K562 (cell line): ENCODE results near the gene KNSTRN. TPM values are rescaled to one million over a fixed set of nuclear protein-coding genes. Genes with fewer than 3 reads are reported as not detected.

Source experiments
- ATAC-seq: fragments of 200-7000 bp; cut with Tn5 transposase; 3 replicates; pipeline ENCODE4 v1.9.1; 2020; ENCODE audit warnings: moderate library complexity
- BruUV-seq: library from RNA; stranded (reverse); fragments of 400-500 nt; replicated peaks from 2 replicates; lab custom pipeline; 2021; lab: Mats Ljungman, UMichigan
- CTCF ChIA-PET: fragments of 300-600 bp; formaldehyde crosslinking; extraction: SDS; loops from one replicate; lab custom pipeline; 2021; ENCODE audit warnings: low intra/inter-chr PET ratio; lab: Yijun Ruan, JAX
- POLR2A ChIA-PET: fragments of 300-600, 350-650 bp; sonication (Branson Sonifier 250); formaldehyde crosslinking; extraction: SDS; loops from one replicate; lab custom pipeline; 2021; ENCODE audit warnings: antibody characterized with exemption, inconsistent platforms; lab: Yijun Ruan, JAX
- DNase-seq, 4 experiments: peaks; one replicate each; pipeline versions ENCODE4 v3.0.0 to v3.0.0-alpha.2; 2011 to 2018; ENCODE audit warnings: low spot score in 3 of 4, mixed read lengths in 3 of 4; ENCODE audit errors: extremely low read depth in 1 of 4
- FAIRE-seq: peaks from 2 replicates; lab custom pipeline; 2011; peaks lifted over from hg19 to GRCh38; lab: Jason Lieb, UNC
- H2AFZ ChIP-seq: 2 replicates; pipeline ENCODE4 v1.6.0; 2011; ENCODE audit warnings: low read depth, low read length, control low read depth, inconsistent platforms
- H3K27ac ChIP-seq: fragments of 200-600 bp; 3 replicates; pipeline ENCODE4 v1.8.0; 2011; ENCODE audit warnings: low read depth, mild to moderate bottlenecking, control low read depth, inconsistent platforms, low read length, moderate library complexity, mixed read lengths; ENCODE audit errors: extremely low read depth
- H3K27me3 ChIP-seq, 2 experiments: fragments of 300-600 bp in 1 of 2; 2 replicates in 1 of 2; 3 replicates in 1 of 2; pipeline versions ENCODE4 v1.6.0 to v1.8.0; 2011; ENCODE audit warnings: inconsistent platforms in 2 of 2, low read length in 2 of 2, mild to moderate bottlenecking in 1 of 2, mixed read lengths in 1 of 2, moderate library complexity in 1 of 2; ENCODE audit not compliant: control insufficient read depth in 2 of 2, insufficient read depth in 2 of 2
- H3K36me3 ChIP-seq: fragments of 300-600 bp; 3 replicates; pipeline ENCODE4 v1.8.0; 2011; ENCODE audit warnings: mild to moderate bottlenecking, low read length, inconsistent platforms; ENCODE audit not compliant: control insufficient read depth, insufficient read depth
- H3K4me1 ChIP-seq, 2 experiments: fragments of 200-600 bp in 1 of 2; replicated peaks in 1 of 2; 2 replicates in 1 of 2; 3 replicates in 1 of 2; pipeline versions ENCODE4 v1.5.1 to v1.8.0; 2011; ENCODE audit warnings: inconsistent platforms in 2 of 2, low read length in 2 of 2, mild to moderate bottlenecking in 1 of 2, mixed read lengths in 1 of 2, moderate library complexity in 1 of 2; ENCODE audit not compliant: control insufficient read depth in 2 of 2, insufficient read depth in 2 of 2
- H3K4me2 ChIP-seq: 2 replicates; pipeline ENCODE4 v1.6.1; 2011; ENCODE audit warnings: low read length, control low read depth, inconsistent platforms, mixed read lengths; ENCODE audit not compliant: insufficient read depth
- H3K4me3 ChIP-seq: fragments of 200-600 bp; sonication (generic), shearing (Covaris generic); 2 replicates; pipeline ENCODE4 v1.5.1; 2016; ENCODE audit warnings: control low read depth, inconsistent platforms
- H3K79me2 ChIP-seq: fragments of 200-600 bp; 3 replicates; pipeline ENCODE4 v1.8.0; 2011; ENCODE audit warnings: low read length, inconsistent platforms; ENCODE audit not compliant: control insufficient read depth, insufficient read depth
- H3K9ac ChIP-seq, 2 experiments: 2 replicates each; pipeline versions ENCODE4 v1.6.0 to v1.6.1; 2011; ENCODE audit warnings: low read depth in 2 of 2, low read length in 2 of 2, control low read depth in 1 of 2, inconsistent platforms in 1 of 2, mild to moderate bottlenecking in 1 of 2, mixed read lengths in 1 of 2; ENCODE audit not compliant: insufficient read depth in 1 of 2
- H3K9me1 ChIP-seq: one replicate; pipeline ENCODE4 v1.6.0; 2011; ENCODE audit warnings: inconsistent platforms, mild to moderate bottlenecking, low read length, moderate library complexity; ENCODE audit not compliant: control insufficient read depth, insufficient read depth
- H3K9me3 ChIP-seq: replicated peaks from 2 replicates; pipeline ENCODE4 v1.5.1; 2011; ENCODE audit warnings: low read depth, low read length, inconsistent platforms; ENCODE audit not compliant: control insufficient read depth, insufficient read depth
- H4K20me1 ChIP-seq: replicated peaks from 2 replicates; pipeline ENCODE4 v1.6.1; 2011; ENCODE audit warnings: low read length, inconsistent platforms, mixed read lengths; ENCODE audit not compliant: control insufficient read depth, insufficient read depth
- E2F4 ChIP-seq: sonication (generic); formaldehyde crosslinking; IDR thresholded peaks from 2 replicates; pipeline ENCODE4 v1.8.0; 2022; ENCODE audit warnings: mild to moderate bottlenecking, low read depth, missing genetic modification reagents
- ELK1 ChIP-seq: sonication (generic); formaldehyde crosslinking; IDR thresholded peaks from 2 replicates; pipeline ENCODE4 v1.8.1; 2022; ENCODE audit warnings: missing genetic modification reagents
- HMBOX1 ChIP-seq: sonication (generic); IDR thresholded peaks from 2 replicates; pipeline ENCODE4 v1.6.1; 2016
- KDM5B ChIP-seq: fragments of 200-600 bp; sonication (generic); IDR thresholded peaks from 2 replicates; pipeline ENCODE4 v1.6.1; 2012; ENCODE audit warnings: low read depth, mild to moderate bottlenecking, moderate library complexity, low read length, control low read depth, inconsistent platforms; ENCODE audit not compliant: insufficient replicate concordance
- SREBF2 ChIP-seq: sonication (generic); formaldehyde crosslinking; IDR thresholded peaks from 2 replicates; pipeline ENCODE4 v1.4.0; 2020; ENCODE audit warnings: mild to moderate bottlenecking, missing genetic modification reagents
- TEAD1 ChIP-seq, 2 experiments: fragments of 450-650 bp in 1 of 2; sonication (generic) in 1 of 2; formaldehyde crosslinking; IDR thresholded peaks; 2 replicates each; pipeline versions ENCODE4 v1.4.0 to v1.8.0; 2020 to 2022; ENCODE audit warnings: mild to moderate bottlenecking in 2 of 2, missing genetic modification reagents in 1 of 2
- U2AF2 ChIP-seq: fragments of 200-400 bp; formaldehyde crosslinking; optimal IDR thresholded peaks from 2 replicates; pipeline ENCODE3; 2017; ENCODE audit warnings: low read depth, mild to moderate bottlenecking, low read length
- XRCC3 ChIP-seq: fragments of 450-650 bp; IDR thresholded peaks from 2 replicates; pipeline ENCODE4 v1.6.1; 2017; ENCODE audit warnings: mild to moderate bottlenecking, moderate library complexity
- ZNF12 ChIP-seq: sonication (generic); formaldehyde crosslinking; IDR thresholded peaks from 2 replicates; pipeline ENCODE4 v1.4.0; 2020; ENCODE audit warnings: mild to moderate bottlenecking, missing genetic modification reagents
- ZNF280A ChIP-seq: fragments of 450-650 bp; IDR thresholded peaks from 2 replicates; pipeline ENCODE4 v1.6.1; 2018; ENCODE audit warnings: mild to moderate bottlenecking, low read depth; ENCODE audit not compliant: partially characterized antibody
- ZNF384 ChIP-seq: IDR thresholded peaks from 2 replicates; pipeline ENCODE4 v1.6.1; 2012; ENCODE audit warnings: low read depth, low read length, improper control_type of control experiment
- ZNF655 ChIP-seq: fragments of 250-450 bp; sonication (Bioruptor Pico); IDR thresholded peaks from 2 replicates; pipeline ENCODE4 v1.5.0; 2021
- ZZZ3 ChIP-seq: fragments of 450-650 bp; IDR thresholded peaks from 2 replicates; pipeline ENCODE4 v1.6.1; 2016; ENCODE audit warnings: antibody characterized with exemption, mild to moderate bottlenecking, moderate library complexity
- WGBS: fragments of 100-300 bp; shearing (Covaris generic); methylation state at CpG from one replicate; pipeline ENCODE4 v1.1.6; 2016; ENCODE audit warnings: low coverage, mixed read lengths; ENCODE audit not compliant: insufficient coverage; ENCODE audit errors: missing lambda C conversion rate; 5-methylcytosine and 5-hydroxymethylcytosine counted together
- in situ Hi-C: fragments of 300-500 bp; cut with MboI; formaldehyde crosslinking; loops from 4 replicates; pipeline ENCODE4 v1.15.0; 2018; ENCODE audit warnings: inconsistent platforms, mixed read lengths
- intact Hi-C: fragments of 100-400 bp; cut with micrococcal nuclease; formaldehyde crosslinking; loops from 2 replicates; pipeline ENCODE4 v1.14.2; 2022
- polyA plus RNA-seq, 8 experiments: library from polyadenylated mRNA; depleted of rRNA in 4 of 8; stranded (reverse) in 5 of 8; unstranded in 3 of 8; fragments of >200 nt; fragmentation: Nextera tagmentation in 2 of 8; fragmentation: Illumina TruSeq in 1 of 8; extraction: Ambion mirVana in 2 of 8; extraction: Trizol in 1 of 8; gene quantifications; 2 replicates each; pipeline versions ENCODE4 v1.2.1 to v1.2.3, GENCODE V29; 2011 to 2014; ENCODE audit warnings: inconsistent platforms in 1 of 8, missing spikeins in 1 of 8
- total RNA-seq, 7 experiments: library from RNA; depleted of rRNA in 6 of 7; stranded (reverse); fragments of >200 nt in 6 of 7; fragmentation: Illumina TruSeq in 2 of 7; extraction: Trizol in 2 of 7; gene quantifications; 2 replicates each; pipeline versions ENCODE4 v1.2.1 to v1.2.3, GENCODE V29; 2011 to 2021; ENCODE audit warnings: low replicate concordance in 1 of 7

KNSTRN gene
- total and polyA plus RNA-seq, 9 of the 15 experiments (the other 6 are each of a cell fraction or from before 2014, with no cell fraction given) = 48.7 to 88.2 (median 66.3) TPM

GRCh38 chr15:40365016-40365415 lies 17.5 kb upstream of the KNSTRN start (continued):
- TF ChIP-seq TEAD1 (CRISPR knock-in tag; IDR thresholded peaks at IDR 0.05) (no peak), ZZZ3 (no peak), E2F4 (no peak)

- H3K4me1 ChIP-seq = peaks cover 9 to 47% of the 10 kb centered on the region in 2 experiments
- POLR2A ChIA-PET = interaction anchor here (0.6 to 0.7 kb wide), 4 partner anchors 14 to 51 kb away, joined by 3 to 4 read pairs (median 4); partner anchors contain the start of gene PHGR1
- no peak for ATAC-seq
- TF ChIP-seq ZNF280A (no peak), SREBF2 (CRISPR knock-in tag) (no peak), HMBOX1 (no peak), ZNF384 (no peak), XRCC3 (no peak), ZNF655 (CRISPR knock-in tag) (no peak), ZNF12 (CRISPR knock-in tag) (no peak), KDM5B (no peak), ELK1 (CRISPR knock-in tag) (no peak), U2AF2 (no peak)
- DNase-seq = no peak
- no peak overlapping the region for H3K4me2 ChIP-seq
- H3K9me1 ChIP-seq = no peaks in the 10 kb centered on the region
- intact Hi-C loops (no loop called here), in situ Hi-C loops (no loop called here)
- no peak overlapping the region for H3K4me3 ChIP-seq
- 32% methylated on average over 11 of the region's 11 CpGs for WGBS
- H3K27me3 ChIP-seq = peaks cover 0 to 16% of the 10 kb centered on the region in 2 experiments; a peak in 3 of 5 replicates
- no TSS peak for BruUV-seq
- no peak overlapping the region for H3K27ac ChIP-seq
- H3K9ac ChIP-seq = 0 out of 4 replicates have a peak overlapping the region, but pooled peaks of 1 of the 2 experiments have one; percentile 40
- FAIRE-seq = peak; percentile 55
- no peaks in the 10 kb centered on the region for H3K79me2 ChIP-seq
- no peaks in the 10 kb centered on the region for H3K9me3 ChIP-seq
- H4K20me1 ChIP-seq = no peaks in the 10 kb centered on the region
- no peak overlapping the region for H2AFZ ChIP-seq
- no peaks in the 10 kb centered on the region for H3K36me3 ChIP-seq
- CTCF ChIA-PET = no interaction called here
Measured at GRCh38 chr15:40365624-40366456, 16.7 kb upstream of the KNSTRN start.
